NCI-H345 (cell line): ENCODE data around the gene LRRC14B.
"Not testable (repeated sequence)": the region's sequence is repeated elsewhere in the genome, so short reads cannot be mapped to it uniquely, and the experiment has no call there.

ENCODE experiments used
- DNase-seq: peaks from one replicate; lab custom pipeline; 2025; lab: John Stamatoyannopoulos, UW

The LRRC14B gene

GRCh38 chr5:241045-241669 is 49.9 kb downstream of the LRRC14B start:
- DNase-seq, result not testable (repeated sequence)

- DNase-seq, result not testable (repeated sequence)
These were observed 52.5 kb downstream of the LRRC14B start for GRCh38 chr5:243683-244367.

GRCh38 chr5:245717-246116 is 54.4 kb downstream of the LRRC14B start:
- not testable (repeated sequence) for DNase-seq
